OCI-LY7 (cell line): ENCODE results near the gene ADCY1. TPM values are rescaled to one million over a fixed set of nuclear protein-coding genes. Genes with fewer than 3 reads are reported as not detected.

Experiments used
- BruUV-seq: library from RNA; stranded (reverse); fragments of 400-500 nt; replicated peaks from 2 replicates; lab custom pipeline; 2021; lab: Mats Ljungman, UMichigan
- CTCF ChIA-PET: fragments of 300-600 bp; sonication (Branson Sonifier 250); formaldehyde crosslinking; loops from one replicate; lab custom pipeline; 2022; ENCODE audit warnings: antibody characterized with exemption; ENCODE audit not compliant: unreplicated experiment; lab: Charles Lee
- POLR2A ChIA-PET: fragments of 300-600 bp; sonication (Branson Sonifier 250); formaldehyde crosslinking; loops from one replicate; lab custom pipeline; 2022; ENCODE audit warnings: antibody characterized with exemption; lab: Charles Lee
- DNase-seq: peaks from one replicate; pipeline ENCODE4 v3.0.0-alpha.2; 2015; ENCODE audit warnings: low spot score
- H2AFZ ChIP-seq: fragments of 200-600 bp; sonication (generic), shearing (Covaris generic); 2 replicates; pipeline ENCODE4 v1.6.1; 2014; ENCODE audit warnings: mild to moderate bottlenecking, antibody characterized with exemption, low read length, moderate library complexity
- H3K27ac ChIP-seq: fragments of 200-600 bp; sonication (generic); 2 replicates; pipeline ENCODE4 v1.5.1; 2014; ENCODE audit warnings: mixed run types, low read depth, mild to moderate bottlenecking, moderate library complexity, low read length, inconsistent platforms; ENCODE audit not compliant: poor library complexity, severe bottlenecking
- H3K36me3 ChIP-seq: fragments of 200-600 bp; sonication (generic); 2 replicates; pipeline ENCODE4 v1.6.1; 2014; ENCODE audit warnings: mild to moderate bottlenecking, antibody characterized with exemption, low read length, moderate library complexity, mixed read lengths; ENCODE audit not compliant: insufficient read depth
- H3K4me1 ChIP-seq: fragments of 200-600 bp; sonication (generic); 2 replicates; pipeline ENCODE4 v1.5.1; 2014; ENCODE audit warnings: mild to moderate bottlenecking, low read length; ENCODE audit not compliant: insufficient read depth, poor library complexity, severe bottlenecking
- H3K4me2 ChIP-seq: fragments of 200-600 bp; sonication (generic); 2 replicates; pipeline ENCODE4 v1.6.1; 2014; ENCODE audit warnings: mild to moderate bottlenecking, low read length
- H3K4me3 ChIP-seq: fragments of 200-600 bp; sonication (generic); 2 replicates; pipeline ENCODE4 v1.5.1; 2014; ENCODE audit warnings: mild to moderate bottlenecking, low read depth, low read length; ENCODE audit not compliant: poor library complexity, severe bottlenecking
- H3K79me2 ChIP-seq: fragments of 200-600 bp; sonication (generic); 2 replicates; pipeline ENCODE4 v1.6.1; 2016; ENCODE audit warnings: low read depth, mild to moderate bottlenecking, low read length, moderate library complexity, mixed read lengths; ENCODE audit not compliant: insufficient read depth
- H3K9me2 ChIP-seq: fragments of 200-600 bp; sonication (generic); 2 replicates; pipeline ENCODE4 v1.6.1; 2016; ENCODE audit warnings: mild to moderate bottlenecking, low read length, mixed read lengths; ENCODE audit not compliant: insufficient read depth
- H3K9me3 ChIP-seq: fragments of 200-600 bp; sonication (generic); 2 replicates; pipeline ENCODE4 v1.6.1; 2014; ENCODE audit warnings: mild to moderate bottlenecking, mixed run types, low read length, mixed read lengths
- H4K20me1 ChIP-seq: fragments of 200-600 bp; sonication (generic); 2 replicates; pipeline ENCODE4 v1.6.1; 2014; ENCODE audit warnings: mild to moderate bottlenecking, antibody characterized with exemption, low read length, moderate library complexity, mixed read lengths; ENCODE audit not compliant: insufficient read depth
- CTCF ChIP-seq: fragments of 200-600 bp; sonication (generic); conservative IDR thresholded peaks from 2 replicates; pipeline ENCODE4 v1.5.1; 2014; ENCODE audit warnings: mild to moderate bottlenecking, antibody characterized with exemption, low read length, moderate library complexity, mixed read lengths
- EZH2phosphoT487 ChIP-seq: fragments of 200-600 bp; sonication (generic); IDR thresholded peaks from 2 replicates; pipeline ENCODE4 v1.6.1; 2018; ENCODE audit warnings: low read depth, borderline replicate concordance, mild to moderate bottlenecking, mixed run types, antibody characterized with exemption, low read length, moderate library complexity, mixed read lengths
- intact Hi-C: fragments of 100-400 bp; cut with micrococcal nuclease; formaldehyde crosslinking; loops from one replicate; pipeline ENCODE4 v1.10.0; 2022; ENCODE audit not compliant: unreplicated experiment
- total RNA-seq, 2 experiments: library from RNA; depleted of rRNA in 1 of 2; stranded (reverse); fragments of >200 nt in 1 of 2; shearing (Covaris generic) in 1 of 2; gene quantifications; 2 replicates each; pipeline ENCODE4 v1.2.3, GENCODE V29; 2014 to 2022

ADCY1 gene
- total RNA-seq, 2 experiments from 2014 or later, result 0.13 TPM; not detected in 1

GRCh38 chr7:45713669-45714520 is 139.7 kb downstream of the ADCY1 start:
- no peaks in the 10 kb centered on the region for H3K36me3 ChIP-seq
- TF ChIP-seq CTCF (no peak), EZH2phosphoT487 (no peak)
- POLR2A ChIA-PET, result no interaction called here
- H3K27ac ChIP-seq, result no peak overlapping the region
- no peak overlapping the region for H3K4me2 ChIP-seq
- H3K79me2 ChIP-seq, result no peaks in the 10 kb centered on the region
- no peaks in the 10 kb centered on the region for H3K9me3 ChIP-seq
- no TSS peak for BruUV-seq
- no peak overlapping the region for H3K4me3 ChIP-seq
- intact Hi-C loops, result no loop called here
- H4K20me1 ChIP-seq, result no peaks in the 10 kb centered on the region
- H3K9me2 ChIP-seq, result no peaks in the 10 kb centered on the region
- no peak for DNase-seq
- CTCF ChIA-PET, result no interaction called here
- no peak overlapping the region for H2AFZ ChIP-seq
- H3K4me1 ChIP-seq, result no peaks in the 10 kb centered on the region

- H3K4me2 ChIP-seq, result no peak overlapping the region
Observed at GRCh38 chr7:45714521-45714820, 140.3 kb downstream of the ADCY1 start.

More at GRCh38 chr7:45714521-45714820, 140.3 kb downstream of the ADCY1 start:
- no TSS peak for BruUV-seq
- no peak overlapping the region for H3K27ac ChIP-seq
- no peaks in the 10 kb centered on the region for H4K20me1 ChIP-seq
- H3K36me3 ChIP-seq, result no peaks in the 10 kb centered on the region
- no peak overlapping the region for H2AFZ ChIP-seq
- no peaks in the 10 kb centered on the region for H3K9me2 ChIP-seq
- ChIA-PET CTCF (no interaction called here), POLR2A (no interaction called here)
- no peak for TF ChIP-seq CTCF
- TF ChIP-seq EZH2phosphoT487, result no peak
- H3K4me1 ChIP-seq, result no peaks in the 10 kb centered on the region
- no peak for DNase-seq
- no peak overlapping the region for H3K4me3 ChIP-seq
- no peaks in the 10 kb centered on the region for H3K79me2 ChIP-seq
- H3K9me3 ChIP-seq, result no peaks in the 10 kb centered on the region
- intact Hi-C loops, result no loop called here
